ENCODE data around the gene STK32C. TPM values are rescaled to one million over a fixed set of nuclear protein-coding genes. Genes with fewer than 3 reads are reported as not detected.
"Not testable (repeated sequence)": the region's sequence is repeated elsewhere in the genome, so short reads cannot be mapped to it uniquely, and the experiment has no call there.

Gene STK32C
- total RNA-seq, 1 donor from 2014 or later, result 9.9 TPM

- no peak overlapping the region for H3K4me3 Mint-ChIP-seq
- H3K27me3 Mint-ChIP-seq (ENCODE audit: low read depth), result no peaks in the 10 kb centered on the region
- DNase-seq (ENCODE audit: low spot score in 2 of 2, unreplicated experiment in 2 of 2), result no peak
- H3K9me3 Mint-ChIP-seq, result peaks cover 9% of the 10 kb centered on the region
- H3K4me1 Mint-ChIP-seq, result no peaks in the 10 kb centered on the region
- H3K27ac Mint-ChIP-seq, result no peak overlapping the region
- peaks cover 45% of the 10 kb centered on the region for H3K36me3 Mint-ChIP-seq
- TF ChIP-seq CTCF (IDR thresholded peaks at IDR 0.05; ENCODE audit: unreplicated experiment), result no peak
Measured at GRCh38 chr10:132344386-132344785, 36.6 kb upstream of the STK32C start.

- H3K36me3 Mint-ChIP-seq, result peaks cover 46% of the 10 kb centered on the region
Measured at GRCh38 chr10:132342553-132342952, 34.8 kb upstream of the STK32C start.

GRCh38 chr10:132341781-132342180 lies 34.0 kb upstream of the STK32C start:
- peaks cover 9% of the 10 kb centered on the region for H3K9me3 Mint-ChIP-seq
- no peak overlapping the region for H3K27ac Mint-ChIP-seq
- no peaks in the 10 kb centered on the region for H3K27me3 Mint-ChIP-seq (ENCODE audit: low read depth)
- H3K4me1 Mint-ChIP-seq, result peaks cover 5% of the 10 kb centered on the region
- no peak for DNase-seq (ENCODE audit: low spot score in 2 of 2, unreplicated experiment in 2 of 2)
- peaks cover 51% of the 10 kb centered on the region for H3K36me3 Mint-ChIP-seq
- no peak overlapping the region for H3K4me3 Mint-ChIP-seq
- no peak for TF ChIP-seq CTCF (IDR thresholded peaks at IDR 0.05; ENCODE audit: unreplicated experiment)

More at GRCh38 chr10:132342553-132342952, 34.8 kb upstream of the STK32C start:
- peaks cover 9% of the 10 kb centered on the region for H3K9me3 Mint-ChIP-seq
- TF ChIP-seq CTCF (IDR thresholded peaks at IDR 0.05; ENCODE audit: unreplicated experiment), result no peak
- no peaks in the 10 kb centered on the region for H3K4me1 Mint-ChIP-seq
- H3K27ac Mint-ChIP-seq, result no peak overlapping the region
- H3K4me3 Mint-ChIP-seq, result no peak overlapping the region
- no peak for DNase-seq (ENCODE audit: low spot score in 2 of 2, unreplicated experiment in 2 of 2)
- H3K27me3 Mint-ChIP-seq (ENCODE audit: low read depth), result no peaks in the 10 kb centered on the region

- H3K27me3 Mint-ChIP-seq (ENCODE audit: low read depth), result no peaks in the 10 kb centered on the region
- TF ChIP-seq CTCF (IDR thresholded peaks at IDR 0.05; ENCODE audit: unreplicated experiment), result no peak
- peaks cover 49% of the 10 kb centered on the region for H3K36me3 Mint-ChIP-seq
- DNase-seq (ENCODE audit: low spot score in 2 of 2, unreplicated experiment in 2 of 2), result no peak
- peaks cover 9% of the 10 kb centered on the region for H3K4me1 Mint-ChIP-seq
- H3K27ac Mint-ChIP-seq, result no peak overlapping the region
- peaks cover 9% of the 10 kb centered on the region for H3K9me3 Mint-ChIP-seq
- H3K4me3 Mint-ChIP-seq, result no peak overlapping the region
Measured at GRCh38 chr10:132341017-132341416, 33.3 kb upstream of the STK32C start.

- Mint-ChIP-seq H3K4me1 (peaks cover 16% of the 10 kb centered on the region), H3K27me3 (ENCODE audit: low read depth) (no peaks in the 10 kb centered on the region), H3K36me3 (peaks cover 33% of the 10 kb centered on the region), H3K9me3 (peaks cover 9% of the 10 kb centered on the region), H3K27ac (no peak overlapping the region), H3K4me3 (no peak overlapping the region)
- DNase-seq (ENCODE audit: low spot score in 2 of 2, unreplicated experiment in 2 of 2), result no peak
- no peak for TF ChIP-seq CTCF (IDR thresholded peaks at IDR 0.05; ENCODE audit: unreplicated experiment)
Measured at GRCh38 chr10:132339276-132339675, 31.5 kb upstream of the STK32C start.

- H3K27ac Mint-ChIP-seq, result no peak overlapping the region
- no peak for TF ChIP-seq CTCF (IDR thresholded peaks at IDR 0.05; ENCODE audit: unreplicated experiment)
- no peak overlapping the region for H3K4me3 Mint-ChIP-seq
- no peak for DNase-seq (ENCODE audit: low spot score in 2 of 2, unreplicated experiment in 2 of 2)
- H3K9me3 Mint-ChIP-seq, result peaks cover 9% of the 10 kb centered on the region
- peaks cover 29% of the 10 kb centered on the region for H3K36me3 Mint-ChIP-seq
- H3K27me3 Mint-ChIP-seq (ENCODE audit: low read depth), result no peaks in the 10 kb centered on the region
- peaks cover 16% of the 10 kb centered on the region for H3K4me1 Mint-ChIP-seq
Measured at GRCh38 chr10:132338876-132339275, 31.1 kb upstream of the STK32C start.

GRCh38 chr10:132337854-132338253 lies 30.1 kb upstream of the STK32C start:
- Mint-ChIP-seq H3K36me3 (peaks cover 22% of the 10 kb centered on the region), H3K4me1 (peaks cover 22% of the 10 kb centered on the region)
- not testable (repeated sequence) for H3K9me3 Mint-ChIP-seq; H3K27me3 Mint-ChIP-seq (ENCODE audit: low read depth); H3K27ac Mint-ChIP-seq; DNase-seq (ENCODE audit: low spot score in 2 of 2, unreplicated experiment in 2 of 2); H3K4me3 Mint-ChIP-seq

Measured in mesothelial cell of epicardium (in vitro differentiated cells).